Left lobe of liver (tissue), 2 donors: Measurements from ENCODE around the gene SLC39A2. TPM values are rescaled to one million over a fixed set of nuclear protein-coding genes. Genes with fewer than 3 reads are reported as not detected.
"Not testable (repeated sequence)": the region's sequence is repeated elsewhere in the genome, so short reads cannot be mapped to it uniquely, and the experiment has no call there.

ENCODE experiments used
- ATAC-seq: fragments of 200-7000 bp; cut with Tn5 transposase; one replicate; pipeline ENCODE4 v1.9.1; 2020; ENCODE audit warnings: mild to moderate bottlenecking, moderate library complexity
- DNase-seq: peaks from one replicate; pipeline ENCODE4 v3.0.0-alpha.2; 2020; ENCODE audit warnings: low spot score
- total RNA-seq: library from RNA; stranded (reverse); gene quantifications from one replicate; pipeline ENCODE4 v1.2.1, GENCODE V29; 2021
- donor health status: DM: no; HTN: no; CAD: no; lungs with moderate emphysema.
- donor health status: DM: no; HTN: yes; CAD: no.

Gene SLC39A2
- not detected for total RNA-seq

GRCh38 chr14:20998674-20999366 is at the start of gene SLC39A2:
TSS of gene SLC39A2 (plus strand) at chr14:20999293. CDS start at chr14:20999447, 154 bp downstream.
- DNase-seq (no peak), ATAC-seq (peak; percentile 58)

- ATAC-seq (peak; percentile 95), DNase-seq (peak; percentile 75)
Measured at GRCh38 chr14:20954736-20955537, 44.2 kb upstream of the SLC39A2 start, which contains the start of gene RNASE2. TSS of gene RNASE2 (plus strand) at chr14:20955487. CDS start at chr14:20955772, 285 bp downstream.

GRCh38 chr14:20955538-20955873 is 43.6 kb upstream of the SLC39A2 start:
- DNase-seq, ATAC-seq: not testable (repeated sequence)

GRCh38 chr14:20956376-20956976 is 42.6 kb upstream of the SLC39A2 start:
- DNase-seq (no peak), ATAC-seq (no peak)

- not testable (repeated sequence) for DNase-seq, ATAC-seq
Measured at GRCh38 chr14:20958946-20959345, 40.1 kb upstream of the SLC39A2 start.

GRCh38 chr14:20969336-20969735 is 29.8 kb upstream of the SLC39A2 start:
- DNase-seq (no peak), ATAC-seq (no peak)

- DNase-seq (no peak), ATAC-seq (peak; percentile 23)
Measured at GRCh38 chr14:20970647-20970982, 28.5 kb upstream of the SLC39A2 start.

- ATAC-seq (peak; percentile 98), DNase-seq (peak; percentile 85)
Measured at GRCh38 chr14:20970983-20971704, 27.9 kb upstream of the SLC39A2 start.

- ATAC-seq: peak; percentile 38
Measured at GRCh38 chr14:20971705-20972021, 27.4 kb upstream of the SLC39A2 start.

GRCh38 chr14:20973501-20973900 is 25.6 kb upstream of the SLC39A2 start:
- ATAC-seq (no peak), DNase-seq (no peak)

More at GRCh38 chr14:20971705-20972021, 27.4 kb upstream of the SLC39A2 start:
- DNase-seq: no peak

- ATAC-seq: no peak
- DNase-seq: no peak
Measured at GRCh38 chr14:20976291-20976690, 22.8 kb upstream of the SLC39A2 start.

GRCh38 chr14:20978687-20979086 is 20.4 kb upstream of the SLC39A2 start:
- ATAC-seq: no peak

GRCh38 chr14:20980906-20981305 is 18.2 kb upstream of the SLC39A2 start:
- DNase-seq (no peak), ATAC-seq (no peak)

More at GRCh38 chr14:20978687-20979086, 20.4 kb upstream of the SLC39A2 start:
- DNase-seq: no peak

- ATAC-seq (no peak), DNase-seq (no peak)
Measured at GRCh38 chr14:20982646-20983369, 16.3 kb upstream of the SLC39A2 start.

GRCh38 chr14:20985650-20986049 is 13.4 kb upstream of the SLC39A2 start:
- DNase-seq, ATAC-seq: not testable (repeated sequence)

GRCh38 chr14:20986811-20987210 is 12.3 kb upstream of the SLC39A2 start:
- DNase-seq (no peak), ATAC-seq (no peak)

GRCh38 chr14:20988717-20989470 is 10.2 kb upstream of the SLC39A2 start:
- DNase-seq (no peak), ATAC-seq (no peak)

GRCh38 chr14:20989471-20989786 is 9.7 kb upstream of the SLC39A2 start:
- ATAC-seq: no peak
- no peak for DNase-seq

GRCh38 chr14:20989787-20990600 is 9.1 kb upstream of the SLC39A2 start, which contains the start of gene METTL17:
TSS of gene METTL17 (plus strand) at chr14:20989980. CDS start at chr14:20990003, 23 bp downstream.
- ATAC-seq (peak; percentile 93), DNase-seq (peak; percentile 88)
